ENCODE results near the gene CRACR2A.

CRACR2A gene

GRCh38 chr12:3565985-3566384, 186.9 kb downstream of the CRACR2A start:
- DNase-seq (ENCODE audit: low read depth in 2 of 2), result no peak
